ENCODE measurements around the gene PCBP1. TPM values are rescaled to one million over a fixed set of nuclear protein-coding genes. Genes with fewer than 3 reads are reported as not detected.
A peak's percentile ranks its signal among the peaks of the same experiment; 100 is the strongest.

PCBP1 gene
- total and polyA plus RNA-seq, 9 of the 15 experiments (the other 6 are each of a cell fraction or from before 2014, with no cell fraction given): 19.2 to 407 (median 78.1) TPM

DNA sequence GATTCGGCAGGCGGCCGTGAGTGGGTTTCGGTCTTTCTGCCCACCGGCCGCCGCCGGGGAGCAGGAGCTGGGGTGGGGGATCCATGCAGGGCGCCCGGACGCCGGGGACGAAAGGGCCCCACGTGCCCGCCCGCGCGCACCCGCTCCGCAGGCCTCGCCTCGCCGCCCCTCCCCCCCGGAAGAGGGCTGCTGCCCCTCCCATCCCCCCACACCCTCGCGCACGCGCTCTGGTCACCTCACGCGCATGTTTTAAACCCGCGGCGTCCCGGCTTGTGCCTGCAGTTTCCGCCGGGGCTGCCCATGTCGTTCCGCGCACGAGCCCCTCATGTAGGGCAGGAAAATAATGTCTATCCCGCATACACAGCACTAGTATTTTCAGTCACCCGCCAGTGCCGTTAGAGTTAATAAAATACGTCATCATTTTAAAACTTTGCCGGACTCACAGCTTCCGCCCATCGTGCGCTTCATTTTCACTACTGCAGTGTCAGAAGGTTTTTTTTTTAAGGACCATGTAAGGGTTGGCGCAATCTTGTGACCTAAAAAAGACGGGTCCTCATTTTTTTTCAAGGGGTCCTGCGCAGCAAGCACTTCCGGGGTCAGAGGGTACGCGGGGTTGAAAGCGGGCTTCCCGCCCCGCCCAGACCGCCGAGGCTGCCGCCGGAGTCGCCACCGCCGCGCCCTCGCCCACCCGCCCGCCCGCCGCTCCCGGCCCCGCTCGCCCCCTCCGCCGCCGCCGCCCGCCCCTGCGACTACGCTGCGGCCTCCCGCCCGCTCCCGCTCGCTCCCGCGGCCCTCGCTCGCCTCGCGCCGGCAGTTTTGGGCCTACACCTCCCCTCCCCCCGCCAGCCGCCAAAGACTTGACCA lies at the start of gene PCBP1 (continued):
- no peak for TF ChIP-seq ZBTB34 (CRISPR knock-in tag; IDR thresholded peaks at IDR 0.05)
- no peak for TF ChIP-seq RFX5 (IDR thresholded peaks at IDR 0.05; ENCODE audit: low read depth, low read length)
- no peak for TF ChIP-seq CBX5 (IDR thresholded peaks at IDR 0.05; ENCODE audit: borderline replicate concordance, low read depth)
- no peak for TF ChIP-seq ADNP (tag; IDR thresholded peaks at IDR 0.05)
- TF ChIP-seq, protein P1, sequence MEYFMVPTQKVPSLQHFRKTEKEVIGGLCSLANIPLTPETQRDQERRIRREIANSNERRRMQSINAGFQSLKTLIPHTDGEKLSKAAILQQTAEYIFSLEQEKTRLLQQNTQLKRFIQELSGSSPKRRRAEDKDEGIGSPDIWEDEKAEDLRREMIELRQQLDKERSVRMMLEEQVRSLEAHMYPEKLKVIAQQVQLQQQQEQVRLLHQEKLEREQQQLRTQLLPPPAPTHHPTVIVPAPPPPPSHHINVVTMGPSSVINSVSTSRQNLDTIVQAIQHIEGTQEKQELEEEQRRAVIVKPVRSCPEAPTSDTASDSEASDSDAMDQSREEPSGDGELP (CRISPR knock-in tag; IDR thresholded peaks at IDR 0.05; ENCODE audit: borderline replicate concordance): no peak; the same call in 1 of the 2 replicates
- TF ChIP-seq ZNF165 (CRISPR knock-in tag; IDR thresholded peaks at IDR 0.05; ENCODE audit: borderline replicate concordance): no peak
- TF ChIP-seq NFIC (IDR thresholded peaks at IDR 0.05): no peak; the same call in 1 of the 2 replicates
- TF ChIP-seq MED1 (CRISPR knock-in tag; IDR thresholded peaks at IDR 0.05; ENCODE audit: borderline replicate concordance): no peak
- TF ChIP-seq FOXJ2 (tag; IDR thresholded peaks at IDR 0.05): 0 out of 2 replicates have a peak, but pooled peaks have one; percentile 17
- TF ChIP-seq, protein P2, sequence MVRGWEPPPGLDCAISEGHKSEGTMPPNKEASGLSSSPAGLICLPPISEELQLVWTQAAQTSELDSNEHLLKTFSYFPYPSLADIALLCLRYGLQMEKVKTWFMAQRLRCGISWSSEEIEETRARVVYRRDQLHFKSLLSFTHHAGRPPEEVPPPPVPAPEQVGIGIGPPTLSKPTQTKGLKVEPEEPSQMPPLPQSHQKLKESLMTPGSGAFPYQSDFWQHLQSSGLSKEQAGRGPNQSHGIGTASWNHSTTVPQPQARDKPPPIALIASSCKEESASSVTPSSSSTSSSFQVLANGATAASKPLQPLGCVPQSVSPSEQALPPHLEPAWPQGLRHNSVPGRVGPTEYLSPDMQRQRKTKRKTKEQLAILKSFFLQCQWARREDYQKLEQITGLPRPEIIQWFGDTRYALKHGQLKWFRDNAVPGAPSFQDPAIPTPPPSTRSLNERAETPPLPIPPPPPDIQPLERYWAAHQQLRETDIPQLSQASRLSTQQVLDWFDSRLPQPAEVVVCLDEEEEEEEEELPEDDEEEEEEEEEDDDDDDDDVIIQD (CRISPR knock-in tag; IDR thresholded peaks at IDR 0.05): no peak
- no peak for TF ChIP-seq BDP1 (IDR thresholded peaks at IDR 0.05; ENCODE audit: insufficient read depth, insufficient read length)
- TF ChIP-seq, protein P3, sequence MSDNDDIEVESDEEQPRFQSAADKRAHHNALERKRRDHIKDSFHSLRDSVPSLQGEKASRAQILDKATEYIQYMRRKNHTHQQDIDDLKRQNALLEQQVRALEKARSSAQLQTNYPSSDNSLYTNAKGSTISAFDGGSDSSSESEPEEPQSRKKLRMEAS (CRISPR knock-in tag; IDR thresholded peaks at IDR 0.05): peak; percentile 82
- TF ChIP-seq SAFB (IDR thresholded peaks at IDR 0.05; ENCODE audit: borderline replicate concordance, low read depth, low read length): no peak
- no peak for TF ChIP-seq ZNF124 (CRISPR knock-in tag; IDR thresholded peaks at IDR 0.05)
- no peak; the same call in 1 of the 2 replicates for TF ChIP-seq ZNF766 (CRISPR knock-in tag; conservative IDR thresholded peaks at IDR 0.05)
- no peak for TF ChIP-seq SETDB1 (IDR thresholded peaks at IDR 0.05; ENCODE audit: low read length)
- TF ChIP-seq, protein P4, sequence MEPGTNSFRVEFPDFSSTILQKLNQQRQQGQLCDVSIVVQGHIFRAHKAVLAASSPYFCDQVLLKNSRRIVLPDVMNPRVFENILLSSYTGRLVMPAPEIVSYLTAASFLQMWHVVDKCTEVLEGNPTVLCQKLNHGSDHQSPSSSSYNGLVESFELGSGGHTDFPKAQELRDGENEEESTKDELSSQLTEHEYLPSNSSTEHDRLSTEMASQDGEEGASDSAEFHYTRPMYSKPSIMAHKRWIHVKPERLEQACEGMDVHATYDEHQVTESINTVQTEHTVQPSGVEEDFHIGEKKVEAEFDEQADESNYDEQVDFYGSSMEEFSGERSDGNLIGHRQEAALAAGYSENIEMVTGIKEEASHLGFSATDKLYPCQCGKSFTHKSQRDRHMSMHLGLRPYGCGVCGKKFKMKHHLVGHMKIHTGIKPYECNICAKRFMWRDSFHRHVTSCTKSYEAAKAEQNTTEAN (CRISPR knock-in tag; IDR thresholded peaks at IDR 0.05): no peak
- TF ChIP-seq, protein P5, sequence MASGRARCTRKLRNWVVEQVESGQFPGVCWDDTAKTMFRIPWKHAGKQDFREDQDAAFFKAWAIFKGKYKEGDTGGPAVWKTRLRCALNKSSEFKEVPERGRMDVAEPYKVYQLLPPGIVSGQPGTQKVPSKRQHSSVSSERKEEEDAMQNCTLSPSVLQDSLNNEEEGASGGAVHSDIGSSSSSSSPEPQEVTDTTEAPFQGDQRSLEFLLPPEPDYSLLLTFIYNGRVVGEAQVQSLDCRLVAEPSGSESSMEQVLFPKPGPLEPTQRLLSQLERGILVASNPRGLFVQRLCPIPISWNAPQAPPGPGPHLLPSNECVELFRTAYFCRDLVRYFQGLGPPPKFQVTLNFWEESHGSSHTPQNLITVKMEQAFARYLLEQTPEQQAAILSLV (tag; IDR thresholded peaks at IDR 0.05): no peak
- no peak; the same call in 1 of the 2 replicates for TF ChIP-seq BACH1 (tag; IDR thresholded peaks at IDR 0.05)
- TF ChIP-seq, protein P6, sequence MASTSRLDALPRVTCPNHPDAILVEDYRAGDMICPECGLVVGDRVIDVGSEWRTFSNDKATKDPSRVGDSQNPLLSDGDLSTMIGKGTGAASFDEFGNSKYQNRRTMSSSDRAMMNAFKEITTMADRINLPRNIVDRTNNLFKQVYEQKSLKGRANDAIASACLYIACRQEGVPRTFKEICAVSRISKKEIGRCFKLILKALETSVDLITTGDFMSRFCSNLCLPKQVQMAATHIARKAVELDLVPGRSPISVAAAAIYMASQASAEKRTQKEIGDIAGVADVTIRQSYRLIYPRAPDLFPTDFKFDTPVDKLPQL (IDR thresholded peaks at IDR 0.05; ENCODE audit: extremely low read depth, insufficient read length): no peak

Data from K562 (cell line).